RWPE2 (cell line): ENCODE measurements around the gene SPON2.

ENCODE experiments used
- ATAC-seq: fragments of 200-7000 bp; cut with Tn5 transposase; 3 replicates; pipeline ENCODE4 v1.9.1; 2021; ENCODE audit warnings: low read depth
- DNase-seq: peaks from one replicate; pipeline ENCODE4 v3.0.0-alpha.2; 2020; ENCODE audit warnings: low spot score
- H3K27ac ChIP-seq: fragments of 450-650 bp; 2 replicates; pipeline ENCODE4 v1.5.1; 2017; ENCODE audit warnings: mild to moderate bottlenecking; ENCODE audit not compliant: poor library complexity, severe bottlenecking
- H3K27me3 ChIP-seq: fragments of 250-450 bp; sonication (Bioruptor Pico); 2 replicates; pipeline ENCODE4 v1.5.1; 2021; ENCODE audit warnings: mild to moderate bottlenecking, moderate library complexity; ENCODE audit not compliant: insufficient read depth, poor library complexity, severe bottlenecking
- H3K36me3 ChIP-seq: fragments of 250-450 bp; sonication (Bioruptor Pico); 2 replicates; pipeline ENCODE4 v1.5.1; 2020; ENCODE audit warnings: low read depth, mild to moderate bottlenecking, moderate library complexity
- H3K4me1 ChIP-seq: fragments of 250-450 bp; sonication (Bioruptor Pico); 2 replicates; pipeline ENCODE4 v1.5.1; 2021; ENCODE audit warnings: mild to moderate bottlenecking, moderate library complexity; ENCODE audit not compliant: insufficient read depth, poor library complexity, severe bottlenecking
- H3K4me3 ChIP-seq: fragments of 250-450 bp; sonication (Bioruptor Pico); 2 replicates; pipeline ENCODE4 v1.5.1; 2021; ENCODE audit warnings: mild to moderate bottlenecking, moderate library complexity; ENCODE audit not compliant: severe bottlenecking
- H3K9me3 ChIP-seq: fragments of 250-450 bp; sonication (Bioruptor Pico); 2 replicates; pipeline ENCODE4 v1.5.1; 2021; ENCODE audit warnings: mild to moderate bottlenecking, moderate library complexity; ENCODE audit not compliant: severe bottlenecking
- CTCF ChIP-seq: fragments of 450-650 bp; IDR thresholded peaks from one replicate; pipeline ENCODE4 v1.5.1; 2017; ENCODE audit warnings: mild to moderate bottlenecking, moderate library complexity; ENCODE audit not compliant: poor library complexity, severe bottlenecking

Gene SPON2

GRCh38 chr4:1164956-1165545 is 7.3 kb downstream of the SPON2 start:
- no peaks in the 10 kb centered on the region for H3K4me1 ChIP-seq
- no peak for TF ChIP-seq CTCF
- no peaks in the 10 kb centered on the region for H3K9me3 ChIP-seq
- ATAC-seq: no peak
- no peak overlapping the region for H3K27ac ChIP-seq
- H3K36me3 ChIP-seq: no peaks in the 10 kb centered on the region
- H3K4me3 ChIP-seq: no peak overlapping the region
- peaks cover 4% of the 10 kb centered on the region for H3K27me3 ChIP-seq
- DNase-seq: no peak

GRCh38 chr4:1164444-1164843 is 7.9 kb downstream of the SPON2 start:
- no peak overlapping the region for H3K27ac ChIP-seq
- H3K36me3 ChIP-seq: no peaks in the 10 kb centered on the region
- H3K27me3 ChIP-seq: no peaks in the 10 kb centered on the region
- no peaks in the 10 kb centered on the region for H3K4me1 ChIP-seq
- no peak for TF ChIP-seq CTCF
- DNase-seq: no peak
- H3K4me3 ChIP-seq: no peak overlapping the region
- no peaks in the 10 kb centered on the region for H3K9me3 ChIP-seq
- no peak for ATAC-seq

- Histone ChIP-seq H3K36me3 (no peaks in the 10 kb centered on the region), H3K9me3 (no peaks in the 10 kb centered on the region), H3K4me3 (no peak overlapping the region), H3K4me1 (no peaks in the 10 kb centered on the region), H3K27me3 (no peaks in the 10 kb centered on the region), H3K27ac (no peak overlapping the region)
- DNase-seq (no peak), ATAC-seq (no peak)
- no peak for TF ChIP-seq CTCF
These were observed 8.3 kb downstream of the SPON2 start for GRCh38 chr4:1164040-1164439.

- Histone ChIP-seq H3K4me1 (no peaks in the 10 kb centered on the region), H3K36me3 (no peaks in the 10 kb centered on the region), H3K27ac (no peak overlapping the region), H3K27me3 (peaks cover 5% of the 10 kb centered on the region), H3K4me3 (no peak overlapping the region), H3K9me3 (no peaks in the 10 kb centered on the region)
- TF ChIP-seq CTCF: no peak
- ATAC-seq: no peak
- no peak for DNase-seq
These were observed 12.0 kb downstream of the SPON2 start for GRCh38 chr4:1160351-1160750.

GRCh38 chr4:1156069-1156468 is 16.3 kb downstream of the SPON2 start:
- Histone ChIP-seq H3K36me3 (no peaks in the 10 kb centered on the region), H3K27me3 (peaks cover 17% of the 10 kb centered on the region), H3K4me1 (no peaks in the 10 kb centered on the region), H3K9me3 (no peaks in the 10 kb centered on the region), H3K4me3 (no peak overlapping the region), H3K27ac (no peak overlapping the region)
- ATAC-seq (no peak), DNase-seq (no peak)
- no peak for TF ChIP-seq CTCF
